ENCODE results near the gene COL16A1.

COL16A1 gene

GRCh38 chr1:31637915-31638673 lies 65.7 kb downstream of the COL16A1 start:
- no peak overlapping the region for H3K4me3 Mint-ChIP-seq
- H3K27me3 Mint-ChIP-seq: no peaks in the 10 kb centered on the region
- DNase-seq (no peak), ATAC-seq (no peak)
- no peak overlapping the region for H3K27ac Mint-ChIP-seq
- H3K4me1 Mint-ChIP-seq: peaks cover 26% of the 10 kb centered on the region
- H3K9me3 Mint-ChIP-seq: no peaks in the 10 kb centered on the region
- peaks cover 6% of the 10 kb centered on the region for H3K36me3 Mint-ChIP-seq (ENCODE audit: low read depth)

GRCh38 chr1:31633117-31633516 lies 70.7 kb downstream of the COL16A1 start:
- Mint-ChIP-seq H3K27ac (no peak overlapping the region), H3K27me3 (no peaks in the 10 kb centered on the region), H3K4me3 (no peak overlapping the region), H3K4me1 (peaks cover 14% of the 10 kb centered on the region), H3K9me3 (no peaks in the 10 kb centered on the region), H3K36me3 (ENCODE audit: low read depth) (peaks cover 13% of the 10 kb centered on the region)
- peak; percentile 44 for DNase-seq
- no peak for ATAC-seq

GRCh38 chr1:31632649-31633048 lies 71.2 kb downstream of the COL16A1 start:
- Mint-ChIP-seq H3K4me3 (no peak overlapping the region), H3K27ac (no peak overlapping the region)

GRCh38 chr1:31628931-31629556 lies 74.8 kb downstream of the COL16A1 start:
- peaks cover 14% of the 10 kb centered on the region for H3K36me3 Mint-ChIP-seq (ENCODE audit: low read depth)
- H3K4me3 Mint-ChIP-seq: no peak overlapping the region
- ATAC-seq (no peak), DNase-seq (no peak)
- H3K27me3 Mint-ChIP-seq: no peaks in the 10 kb centered on the region
- peaks cover 6% of the 10 kb centered on the region for H3K4me1 Mint-ChIP-seq
- H3K9me3 Mint-ChIP-seq: no peaks in the 10 kb centered on the region
- no peak overlapping the region for H3K27ac Mint-ChIP-seq

More at GRCh38 chr1:31632649-31633048, 71.2 kb downstream of the COL16A1 start:
- Mint-ChIP-seq H3K36me3 (ENCODE audit: low read depth) (peaks cover 16% of the 10 kb centered on the region), H3K9me3 (no peaks in the 10 kb centered on the region), H3K27me3 (no peaks in the 10 kb centered on the region), H3K4me1 (peaks cover 11% of the 10 kb centered on the region)
- no peak for ATAC-seq
- no peak for DNase-seq

GRCh38 chr1:31627930-31628559 lies 75.8 kb downstream of the COL16A1 start:
- H3K27me3 Mint-ChIP-seq: no peaks in the 10 kb centered on the region
- no peak for DNase-seq
- no peaks in the 10 kb centered on the region for H3K9me3 Mint-ChIP-seq
- no peak overlapping the region for H3K4me3 Mint-ChIP-seq
- peaks cover 17% of the 10 kb centered on the region for H3K36me3 Mint-ChIP-seq (ENCODE audit: low read depth)
- no peak for ATAC-seq
- peaks cover 10% of the 10 kb centered on the region for H3K4me1 Mint-ChIP-seq
- H3K27ac Mint-ChIP-seq: no peak overlapping the region

- no peak for ATAC-seq
- Mint-ChIP-seq H3K9me3 (no peaks in the 10 kb centered on the region), H3K27me3 (no peaks in the 10 kb centered on the region), H3K27ac (no peak overlapping the region), H3K4me1 (peaks cover 10% of the 10 kb centered on the region), H3K36me3 (ENCODE audit: low read depth) (peaks cover 17% of the 10 kb centered on the region), H3K4me3 (no peak overlapping the region)
- no peak for DNase-seq
Observed at GRCh38 chr1:31627301-31627929, 76.4 kb downstream of the COL16A1 start.

- no peak overlapping the region for H3K4me3 Mint-ChIP-seq
- no peak for ATAC-seq
- peaks cover 17% of the 10 kb centered on the region for H3K36me3 Mint-ChIP-seq (ENCODE audit: low read depth)
- H3K27ac Mint-ChIP-seq: no peak overlapping the region
- peaks cover 10% of the 10 kb centered on the region for H3K4me1 Mint-ChIP-seq
- no peak for DNase-seq
- H3K27me3 Mint-ChIP-seq: no peaks in the 10 kb centered on the region
- no peaks in the 10 kb centered on the region for H3K9me3 Mint-ChIP-seq
Observed at GRCh38 chr1:31626223-31627207, 77.3 kb downstream of the COL16A1 start.

GRCh38 chr1:31625561-31626222 lies 78.1 kb downstream of the COL16A1 start:
- peaks cover 10% of the 10 kb centered on the region for H3K4me1 Mint-ChIP-seq
- H3K9me3 Mint-ChIP-seq: no peaks in the 10 kb centered on the region
- H3K4me3 Mint-ChIP-seq: no peak overlapping the region
- no peaks in the 10 kb centered on the region for H3K27me3 Mint-ChIP-seq
- no peak overlapping the region for H3K27ac Mint-ChIP-seq
- peaks cover 17% of the 10 kb centered on the region for H3K36me3 Mint-ChIP-seq (ENCODE audit: low read depth)
- ATAC-seq (no peak), DNase-seq (no peak)

- Mint-ChIP-seq H3K36me3 (ENCODE audit: low read depth) (peaks cover 16% of the 10 kb centered on the region), H3K27ac (no peak overlapping the region), H3K27me3 (no peaks in the 10 kb centered on the region), H3K4me1 (peaks cover 10% of the 10 kb centered on the region), H3K4me3 (no peak overlapping the region), H3K9me3 (no peaks in the 10 kb centered on the region)
- ATAC-seq: no peak
- DNase-seq: no peak
Observed at GRCh38 chr1:31624731-31625514, 78.9 kb downstream of the COL16A1 start.

- no peaks in the 10 kb centered on the region for H3K27me3 Mint-ChIP-seq
- H3K36me3 Mint-ChIP-seq (ENCODE audit: low read depth): peaks cover 11% of the 10 kb centered on the region
- H3K27ac Mint-ChIP-seq: no peak overlapping the region
- DNase-seq (no peak), ATAC-seq (no peak)
- no peak overlapping the region for H3K4me3 Mint-ChIP-seq
- H3K4me1 Mint-ChIP-seq: peaks cover 10% of the 10 kb centered on the region
- no peaks in the 10 kb centered on the region for H3K9me3 Mint-ChIP-seq
Observed at GRCh38 chr1:31624309-31624708, 79.5 kb downstream of the COL16A1 start.

GRCh38 chr1:31623365-31623764 lies 80.5 kb downstream of the COL16A1 start:
- no peak overlapping the region for H3K27ac Mint-ChIP-seq
- H3K27me3 Mint-ChIP-seq: peaks cover 6% of the 10 kb centered on the region
- ATAC-seq: no peak
- H3K36me3 Mint-ChIP-seq (ENCODE audit: low read depth): peaks cover 10% of the 10 kb centered on the region
- H3K4me1 Mint-ChIP-seq: peaks cover 10% of the 10 kb centered on the region
- H3K9me3 Mint-ChIP-seq: no peaks in the 10 kb centered on the region
- H3K4me3 Mint-ChIP-seq: no peak overlapping the region
- DNase-seq: no peak

GRCh38 chr1:31621847-31622730 lies 81.7 kb downstream of the COL16A1 start:
- Mint-ChIP-seq H3K27ac (no peak overlapping the region), H3K4me3 (no peak overlapping the region), H3K27me3 (peaks cover 10% of the 10 kb centered on the region), H3K9me3 (no peaks in the 10 kb centered on the region), H3K36me3 (ENCODE audit: low read depth) (peaks cover 7% of the 10 kb centered on the region), H3K4me1 (peaks cover 13% of the 10 kb centered on the region)
- DNase-seq (no peak), ATAC-seq (no peak)
